Choroid plexus epithelial cell (primary cell): ENCODE data around the gene C1orf35.

ENCODE experiments used
- DNase-seq: peaks from one replicate; pipeline ENCODE4 v3.0.0-alpha.2; 2010; ENCODE audit warnings: low read depth
- H3K4me3 ChIP-seq: 2 replicates; pipeline ENCODE4 v1.5.1; 2011; ENCODE audit warnings: low read depth, mild to moderate bottlenecking, control low read depth, low read length, moderate library complexity
- TF ChIP-seq, protein P1 (sequence below): conservative IDR thresholded peaks from 2 replicates; pipeline ENCODE4 v1.5.1; 2011; ENCODE audit warnings: low read depth, mild to moderate bottlenecking, control low read depth, inconsistent platforms, low read length, moderate library complexity

C1orf35 gene

DNA sequence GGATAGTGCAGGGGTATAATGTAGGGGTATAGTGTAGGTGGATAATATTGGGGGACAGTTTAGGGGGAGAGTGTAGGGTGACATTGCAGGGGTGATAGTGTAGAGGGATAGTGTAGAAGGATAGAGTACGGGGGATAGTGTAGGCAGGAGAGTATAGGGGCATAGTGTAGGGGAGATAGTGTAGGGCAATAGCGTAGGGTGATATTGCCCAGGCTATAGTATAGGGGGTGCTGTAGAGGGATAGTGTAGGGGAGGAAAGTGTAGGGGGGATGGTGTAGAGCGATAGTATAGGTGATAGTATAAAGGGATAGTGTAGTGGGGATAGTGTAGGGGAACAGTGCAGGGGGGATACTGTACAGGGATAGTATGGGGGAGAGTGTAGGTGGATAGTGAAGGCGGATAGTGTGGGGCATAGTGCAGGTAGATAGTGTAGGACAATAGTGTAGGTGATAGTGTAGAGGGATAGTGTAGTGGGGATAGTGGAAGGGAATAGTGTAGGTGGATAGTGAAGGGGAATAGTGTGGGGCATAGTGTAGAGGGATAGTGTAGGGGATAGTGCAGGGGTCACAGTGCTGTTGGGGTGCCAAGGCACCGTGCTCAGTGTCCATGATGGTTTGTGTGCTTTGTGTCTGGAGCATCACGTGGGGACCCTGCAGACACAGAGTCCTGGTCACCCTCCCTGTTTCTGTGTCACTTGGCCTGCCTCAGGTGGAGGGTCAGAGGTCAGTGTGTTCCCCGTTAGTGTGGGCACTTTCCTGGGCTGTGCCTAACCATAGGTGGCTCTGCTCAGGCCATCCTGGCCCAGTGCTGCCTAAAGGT lies 31.1 kb downstream of the C1orf35 start:
- no peak overlapping the region for H3K4me3 ChIP-seq
- no peak for DNase-seq
- TF ChIP-seq, protein P1, sequence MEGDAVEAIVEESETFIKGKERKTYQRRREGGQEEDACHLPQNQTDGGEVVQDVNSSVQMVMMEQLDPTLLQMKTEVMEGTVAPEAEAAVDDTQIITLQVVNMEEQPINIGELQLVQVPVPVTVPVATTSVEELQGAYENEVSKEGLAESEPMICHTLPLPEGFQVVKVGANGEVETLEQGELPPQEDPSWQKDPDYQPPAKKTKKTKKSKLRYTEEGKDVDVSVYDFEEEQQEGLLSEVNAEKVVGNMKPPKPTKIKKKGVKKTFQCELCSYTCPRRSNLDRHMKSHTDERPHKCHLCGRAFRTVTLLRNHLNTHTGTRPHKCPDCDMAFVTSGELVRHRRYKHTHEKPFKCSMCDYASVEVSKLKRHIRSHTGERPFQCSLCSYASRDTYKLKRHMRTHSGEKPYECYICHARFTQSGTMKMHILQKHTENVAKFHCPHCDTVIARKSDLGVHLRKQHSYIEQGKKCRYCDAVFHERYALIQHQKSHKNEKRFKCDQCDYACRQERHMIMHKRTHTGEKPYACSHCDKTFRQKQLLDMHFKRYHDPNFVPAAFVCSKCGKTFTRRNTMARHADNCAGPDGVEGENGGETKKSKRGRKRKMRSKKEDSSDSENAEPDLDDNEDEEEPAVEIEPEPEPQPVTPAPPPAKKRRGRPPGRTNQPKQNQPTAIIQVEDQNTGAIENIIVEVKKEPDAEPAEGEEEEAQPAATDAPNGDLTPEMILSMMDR: no peak

DNA sequence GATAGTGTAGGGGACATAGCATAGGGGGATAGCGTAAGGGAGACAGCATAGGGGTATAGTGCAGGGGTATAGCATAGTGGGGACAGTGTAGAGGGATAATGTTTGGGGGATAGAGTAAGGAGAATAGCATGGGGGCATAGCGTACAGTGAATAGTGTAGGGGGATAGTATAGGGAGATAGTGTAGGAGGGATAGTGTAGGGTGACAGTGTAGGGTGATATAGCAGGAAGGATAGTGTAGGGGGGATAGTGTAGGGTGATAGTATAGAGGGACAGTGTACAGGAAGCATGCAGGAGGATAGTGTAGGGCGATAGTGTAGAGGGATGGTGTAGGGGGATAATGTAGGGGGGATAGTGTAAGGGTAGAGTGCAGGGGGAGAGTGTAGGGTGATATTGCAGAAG lies 32.3 kb downstream of the C1orf35 start:
- TF ChIP-seq, protein P1: no peak
- DNase-seq: no peak
- no peak overlapping the region for H3K4me3 ChIP-seq

DNA sequence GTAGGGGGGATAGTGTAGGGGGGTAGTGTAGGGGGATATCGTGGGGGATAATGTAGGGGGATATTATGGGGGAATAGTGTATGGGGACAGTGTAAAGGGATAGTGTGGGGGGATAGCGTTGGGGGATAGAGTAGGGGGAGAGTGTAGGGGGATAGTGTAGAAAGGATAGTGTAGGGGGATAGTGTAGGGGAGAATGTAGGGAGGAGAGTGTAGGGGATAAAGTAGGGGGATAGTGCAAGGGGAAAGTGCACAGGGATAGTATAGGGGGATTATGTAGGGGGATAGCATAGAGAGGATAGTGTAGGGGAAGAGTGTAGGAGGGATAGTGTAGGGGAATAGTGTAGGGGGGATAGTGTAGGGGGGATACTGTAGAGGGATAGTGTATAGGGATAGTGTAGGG lies 33.0 kb downstream of the C1orf35 start:
- no peak for DNase-seq
- TF ChIP-seq, protein P1: no peak
- H3K4me3 ChIP-seq: no peak overlapping the region

DNA sequence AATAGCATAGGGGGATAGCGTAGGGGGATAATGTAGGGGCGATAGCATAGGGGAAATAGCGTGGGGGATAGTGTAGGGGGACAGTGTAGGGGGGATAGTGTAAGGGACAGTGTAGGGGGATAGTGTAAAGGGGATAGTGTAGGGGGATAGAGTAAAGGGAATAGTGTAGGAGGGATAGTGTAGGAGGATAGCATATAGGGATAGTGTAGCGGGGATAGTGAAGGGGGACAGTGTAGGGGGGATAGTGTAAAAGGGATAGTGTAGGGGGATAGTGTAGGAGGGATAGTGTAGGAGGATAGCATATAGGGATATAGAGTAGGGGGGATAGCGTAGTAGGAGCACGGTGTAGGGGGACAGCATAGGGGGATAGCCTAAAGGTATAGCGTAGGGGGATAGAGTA lies 34.8 kb downstream of the C1orf35 start:
- no peak overlapping the region for H3K4me3 ChIP-seq
- TF ChIP-seq, protein P1: no peak
- no peak for DNase-seq

DNA sequence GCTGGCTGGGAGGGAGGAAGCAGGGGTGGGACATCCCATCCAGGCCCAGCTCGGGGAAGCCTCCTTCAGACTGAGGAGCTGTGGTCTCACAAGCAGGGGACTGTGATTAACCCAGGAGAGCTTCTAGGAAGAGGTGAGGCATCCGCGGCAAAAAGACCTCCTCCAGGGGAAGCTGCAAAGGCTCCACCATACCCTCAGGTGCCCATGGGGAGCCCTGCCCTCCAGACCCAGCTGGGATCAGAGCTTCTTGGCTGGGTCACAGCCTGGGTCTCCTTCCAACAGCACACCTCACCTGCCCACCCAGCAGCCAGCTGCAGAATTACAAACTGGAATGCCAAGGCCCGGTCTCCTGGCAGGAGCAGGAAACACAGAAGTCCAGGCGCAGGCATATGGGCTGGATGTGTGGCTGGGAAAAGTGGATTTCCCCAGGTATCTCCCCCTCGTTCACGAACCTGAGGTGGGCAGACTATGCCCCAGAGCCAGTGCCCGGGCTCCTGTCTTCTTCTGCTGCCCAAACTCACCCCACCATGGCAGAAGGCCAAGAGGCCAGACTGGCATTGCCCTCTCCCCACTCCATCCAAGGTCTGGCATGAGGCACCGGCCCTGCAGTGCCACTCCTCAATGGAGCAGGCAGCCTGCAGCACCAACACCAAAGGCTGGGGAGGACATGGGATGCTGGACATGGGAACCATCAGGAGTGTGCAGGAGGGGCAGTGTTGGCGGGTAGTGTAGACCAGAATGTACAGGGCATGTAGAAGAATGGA lies 36.1 kb downstream of the C1orf35 start:
- DNase-seq: no peak
- TF ChIP-seq, protein P1: no peak
- H3K4me3 ChIP-seq: no peak overlapping the region

DNA sequence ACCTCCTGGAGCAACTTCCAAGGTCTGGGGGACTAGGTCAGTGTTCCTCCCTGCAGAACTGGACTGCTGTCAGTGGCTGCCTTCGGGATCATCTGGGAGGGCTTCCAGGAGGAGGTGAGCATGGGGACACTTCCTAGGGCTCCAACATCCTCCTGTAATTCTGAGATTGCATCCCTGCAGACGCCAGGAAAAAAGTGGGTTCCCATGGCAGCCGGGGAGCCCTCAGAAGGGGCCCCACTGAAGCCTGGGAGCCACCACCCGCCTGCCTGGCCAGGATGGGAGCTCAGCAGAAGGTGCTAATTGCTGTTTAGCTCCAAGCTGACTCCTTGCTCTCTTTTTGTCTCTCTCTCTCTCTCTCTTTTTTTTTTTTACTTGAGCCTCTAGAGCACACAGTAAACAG lies 36.7 kb downstream of the C1orf35 start:
- DNase-seq: no peak
- TF ChIP-seq, protein P1: no peak
- no peak overlapping the region for H3K4me3 ChIP-seq
